ENCODE measurements around the gene NCKAP5.

Gene NCKAP5

DNA sequence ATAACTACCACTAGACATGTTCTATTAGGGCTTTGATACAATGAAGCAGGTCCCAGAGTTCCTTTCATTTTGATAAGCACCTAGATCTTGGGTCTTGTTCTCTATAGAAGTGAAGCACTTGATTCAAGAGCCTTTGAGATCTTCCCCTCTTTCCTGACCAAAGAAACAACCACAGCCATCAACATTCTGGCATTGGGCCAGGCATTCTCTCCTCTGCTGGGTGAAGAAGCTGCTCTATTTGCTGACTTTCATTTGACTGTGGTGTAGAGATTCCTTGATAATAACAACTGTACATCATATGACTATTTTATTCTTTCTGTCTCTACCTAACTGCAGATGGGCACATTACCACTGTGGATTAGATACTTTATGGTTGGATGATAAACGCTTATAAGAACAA lies 801.7 kb downstream of the NCKAP5 start:
- DNase-seq: no peak

DNA sequence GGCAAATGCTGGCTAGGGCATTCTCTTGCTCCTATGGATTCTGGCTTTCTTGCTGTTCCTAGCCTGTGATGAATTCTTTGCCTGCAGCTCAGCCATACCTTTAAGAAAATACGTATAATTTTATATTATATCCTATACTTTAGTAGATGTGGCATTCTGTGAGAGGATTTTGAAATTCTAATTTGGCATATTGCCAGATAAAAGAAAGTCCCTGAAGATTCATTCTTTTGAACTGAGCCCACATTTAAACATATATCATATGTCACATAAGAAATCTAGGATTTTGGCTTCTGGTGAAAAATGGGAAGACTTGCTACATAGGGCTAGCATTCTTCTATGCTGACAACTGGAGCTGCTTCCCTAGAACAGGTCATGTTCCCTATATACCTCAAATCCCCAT lies 806.8 kb downstream of the NCKAP5 start:
- DNase-seq: no peak

- DNase-seq: no peak
Measured at GRCh38 chr2:132760971-132761370, 807.3 kb downstream of the NCKAP5 start.

- DNase-seq: no peak
Measured at GRCh38 chr2:132760405-132760804, 807.9 kb downstream of the NCKAP5 start.

GRCh38 chr2:132758995-132759394 lies 809.3 kb downstream of the NCKAP5 start:
- no peak for DNase-seq

- no peak for DNase-seq
Measured at GRCh38 chr2:132757676-132758075, 810.6 kb downstream of the NCKAP5 start.

GRCh38 chr2:132757002-132757589 lies 811.2 kb downstream of the NCKAP5 start:
- DNase-seq: no peak

DNA sequence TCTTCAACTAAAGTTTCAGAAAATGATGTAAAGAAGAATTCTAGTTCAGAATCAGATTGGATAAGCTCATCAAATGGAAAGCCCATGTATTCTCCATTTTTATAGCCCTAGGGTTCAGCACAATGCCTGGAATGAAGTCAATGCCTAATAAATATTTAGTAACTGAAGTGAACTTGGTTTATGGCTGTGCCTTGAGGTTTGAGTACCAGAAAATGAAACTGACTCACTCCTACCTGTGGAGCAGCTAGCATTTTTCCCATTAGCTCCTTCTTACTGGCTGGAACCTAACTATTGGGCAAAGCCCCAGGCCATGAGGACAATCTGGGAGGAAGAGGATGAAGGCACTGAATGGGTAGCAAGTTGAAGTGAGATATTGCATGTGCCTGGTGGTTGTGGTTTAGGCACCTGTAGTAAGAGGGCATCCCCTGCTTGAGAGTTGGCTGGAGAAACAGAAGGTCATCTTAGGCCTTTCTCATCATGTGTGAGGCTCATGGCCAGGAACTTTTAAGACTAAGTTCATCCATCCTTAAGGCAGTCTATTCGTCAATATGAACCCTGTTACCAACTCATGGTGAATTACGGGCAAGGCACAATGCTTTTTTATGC lies 813.3 kb downstream of the NCKAP5 start:
- no peak for DNase-seq

DNA sequence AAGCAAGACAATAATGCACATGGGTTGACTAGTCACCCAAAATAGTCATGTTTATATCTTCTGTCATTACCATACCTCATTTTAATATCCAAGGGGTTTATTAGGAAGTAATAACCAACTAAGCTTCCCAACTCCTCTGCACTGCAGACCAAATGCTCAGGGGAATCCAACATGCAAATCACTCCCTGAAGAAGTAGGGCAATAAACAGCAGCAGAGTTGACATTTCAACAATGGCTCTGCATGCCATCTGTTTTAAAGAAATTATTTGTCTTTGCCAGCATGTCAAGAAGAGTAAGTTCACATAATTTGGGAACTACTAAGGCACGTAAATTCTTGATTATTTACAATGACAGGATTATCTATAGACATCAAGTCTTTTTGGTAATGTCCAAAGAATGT lies 813.9 kb downstream of the NCKAP5 start:
- peak; percentile 18 for DNase-seq

GRCh38 chr2:132752421-132753206 lies 815.6 kb downstream of the NCKAP5 start:
- DNase-seq: no peak

- DNase-seq: no peak
Measured at GRCh38 chr2:132751836-132752235, 816.4 kb downstream of the NCKAP5 start.

DNA sequence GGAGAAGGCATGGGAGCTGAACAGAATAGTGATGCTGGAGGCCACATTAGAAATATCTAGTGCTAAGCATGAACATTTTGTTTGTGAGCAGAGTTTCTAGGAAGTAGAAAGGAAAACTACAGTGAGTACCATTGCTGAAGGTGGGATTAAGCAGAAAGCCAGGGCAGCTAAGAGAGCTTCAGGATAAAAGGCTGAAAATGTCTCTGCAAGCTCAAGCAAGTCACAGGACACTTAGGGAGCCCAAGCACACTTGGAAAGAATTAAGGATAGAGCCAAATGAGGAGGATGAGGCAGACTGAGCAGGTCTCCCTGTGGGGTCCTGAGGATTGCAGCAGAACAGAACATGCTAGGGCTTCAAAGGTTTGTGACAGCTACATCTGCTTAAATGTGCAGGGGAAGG lies 817.7 kb downstream of the NCKAP5 start:
- DNase-seq: no peak

DNA sequence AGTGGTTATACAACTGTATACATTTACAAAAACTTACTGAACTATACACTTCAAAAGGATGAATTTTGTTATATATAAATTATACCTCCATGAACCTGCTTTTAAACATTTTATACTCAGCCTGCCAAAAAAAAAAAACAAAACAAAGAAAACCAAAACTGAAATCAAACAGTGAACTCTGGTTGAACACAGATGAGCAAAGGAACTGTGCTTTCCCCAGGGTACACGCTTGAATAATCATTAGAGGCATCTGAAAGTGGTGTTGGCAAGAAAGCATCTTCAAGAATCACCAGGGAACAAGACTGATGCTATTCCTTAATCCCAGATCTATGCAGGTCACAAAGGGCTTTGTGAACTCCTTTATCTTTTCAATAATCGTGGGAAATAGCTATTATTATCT lies 821.2 kb downstream of the NCKAP5 start:
- DNase-seq: no peak

GRCh38 chr2:132741754-132742153 lies 826.5 kb downstream of the NCKAP5 start:
- no peak for DNase-seq

GRCh38 chr2:132740081-132740720 lies 828.1 kb downstream of the NCKAP5 start:
- DNase-seq: no peak

DNA sequence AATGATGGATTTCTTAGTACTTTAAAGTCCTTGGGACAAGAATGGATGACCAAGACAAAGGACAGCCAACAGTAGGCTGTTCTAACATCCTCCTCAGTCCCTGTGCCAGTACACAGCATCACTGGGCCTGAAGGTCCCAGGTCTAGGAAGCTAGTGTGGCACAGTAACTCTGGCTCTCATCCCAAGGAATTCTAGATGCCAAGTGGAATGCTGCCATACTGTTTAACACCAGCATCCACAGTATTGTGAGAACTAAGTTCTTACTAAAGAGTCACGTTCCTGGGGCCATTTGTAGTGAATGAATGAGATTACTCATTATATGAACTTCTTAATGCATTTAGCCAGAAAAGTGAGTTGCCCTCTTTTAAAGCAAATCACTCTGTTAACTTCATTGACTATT lies 830.0 kb downstream of the NCKAP5 start:
- DNase-seq: no peak

GRCh38 chr2:132736059-132736458 lies 832.2 kb downstream of the NCKAP5 start:
- DNase-seq: no peak

DNA sequence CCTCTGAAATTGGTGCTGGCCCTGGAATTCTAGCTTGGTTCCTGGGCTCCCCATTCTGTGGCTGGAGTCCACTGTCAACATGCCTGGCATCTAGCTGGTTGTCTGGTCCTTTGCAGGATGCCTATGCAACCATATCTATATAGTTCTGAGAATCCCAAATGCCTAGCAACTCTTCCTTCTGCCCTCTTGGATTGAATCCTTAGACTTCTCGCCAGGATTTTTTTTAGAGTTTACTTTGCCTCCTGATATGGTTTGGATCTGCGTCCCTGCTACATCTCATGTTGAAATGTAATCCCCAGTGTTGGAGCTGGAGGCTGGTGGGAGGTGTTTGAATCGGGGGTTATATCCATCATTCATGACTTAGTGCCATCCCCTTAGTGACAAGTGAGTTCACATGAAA lies 833.3 kb downstream of the NCKAP5 start:
- DNase-seq: no peak

DNA sequence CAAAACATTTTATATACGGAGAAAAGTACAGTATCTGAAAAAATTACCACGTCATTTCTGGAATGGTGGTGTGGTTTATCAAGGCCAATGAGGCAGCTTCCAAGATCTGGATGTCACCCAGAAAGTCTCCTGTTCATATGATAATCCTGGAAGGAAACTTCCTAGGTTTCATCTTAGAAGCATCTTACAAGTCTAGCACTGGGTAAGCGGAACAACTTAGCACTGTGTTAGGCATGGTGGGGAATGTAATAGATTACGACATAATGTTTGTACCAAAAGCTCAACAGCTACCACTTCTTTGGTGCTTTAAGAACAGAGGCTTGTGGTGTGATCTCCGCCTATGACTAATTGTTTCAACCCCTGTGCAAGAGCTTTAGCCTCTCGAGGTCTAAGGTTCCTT lies 835.2 kb downstream of the NCKAP5 start:
- no peak for DNase-seq

- DNase-seq: no peak
Measured at GRCh38 chr2:132732694-132733093, 835.6 kb downstream of the NCKAP5 start.

DNA sequence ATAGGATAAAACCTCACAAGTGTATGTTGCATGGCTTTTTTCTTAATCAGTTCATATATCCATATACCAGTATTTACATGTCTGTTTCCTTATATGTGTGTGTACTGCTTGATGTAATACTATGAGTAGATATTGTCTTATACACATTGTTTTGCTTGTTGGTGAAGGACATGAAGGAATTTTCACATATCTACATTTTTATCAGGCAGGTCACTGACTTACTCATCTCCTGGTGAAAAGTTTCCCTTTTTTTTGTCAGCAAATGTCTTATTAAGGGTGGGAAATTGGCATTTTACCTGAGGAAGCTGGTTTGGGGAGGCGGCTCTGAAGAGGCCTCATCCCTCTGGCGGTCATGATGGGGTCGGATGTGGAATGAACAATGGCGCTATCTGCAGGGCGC lies 836.8 kb downstream of the NCKAP5 start:
- no peak for DNase-seq

- no peak for DNase-seq
Measured at GRCh38 chr2:132730611-132731010, 837.7 kb downstream of the NCKAP5 start.

GRCh38 chr2:132729522-132729921 lies 838.7 kb downstream of the NCKAP5 start:
- no peak for DNase-seq

GRCh38 chr2:132726155-132726554 lies 842.1 kb downstream of the NCKAP5 start:
- no peak for DNase-seq

Data from NCI-H1048 (cell line).